DOHH2 (cell line): ENCODE results near the gene ABCG2.

Experiments used
- CTCF ChIP-seq: fragments of 200-600 bp; sonication (generic); IDR thresholded peaks from one replicate; pipeline ENCODE4 v1.5.1; 2014; ENCODE audit warnings: antibody characterized with exemption, mild to moderate bottlenecking, low read depth, low read length; ENCODE audit not compliant: poor library complexity, severe bottlenecking
- EZH2phosphoT487 ChIP-seq: fragments of 200-600 bp; sonication (generic); IDR thresholded peaks from 2 replicates; pipeline ENCODE4 v1.6.1; 2017; ENCODE audit warnings: borderline replicate concordance, mild to moderate bottlenecking, antibody characterized with exemption, low read length, moderate library complexity, mixed read lengths

GRCh38 chr4:88135356-88135663, 23.1 kb downstream of the ABCG2 start:
- no peak for TF ChIP-seq CTCF
- TF ChIP-seq EZH2phosphoT487, result no peak
